HCT116 (cell line): ENCODE results near the gene NT5DC3. TPM values are rescaled to one million over a fixed set of nuclear protein-coding genes. Genes with fewer than 3 reads are reported as not detected.

Source experiments
- ATAC-seq: fragments of 200-7000 bp; cut with Tn5 transposase; 2 replicates; pipeline ENCODE4 v1.9.1; 2020; ENCODE audit warnings: mild to moderate bottlenecking, moderate library complexity
- BruUV-seq: library from RNA; stranded (reverse); fragments of 400-500 nt; replicated peaks from 2 replicates; lab custom pipeline; 2021; lab: Mats Ljungman, UMichigan
- CTCF ChIA-PET: fragments of 300-600 bp; sonication (Branson Sonifier 250); formaldehyde crosslinking; loops from one replicate; lab custom pipeline; 2021; ENCODE audit warnings: antibody characterized with exemption; lab: Charles Lee
- POLR2A ChIA-PET: fragments of 300-600, 350-600 bp; sonication (Branson Sonifier 250); formaldehyde crosslinking; loops from one replicate; lab custom pipeline; 2021; ENCODE audit warnings: antibody characterized with exemption; lab: Charles Lee
- RAD21 ChIA-PET, 2 experiments: fragments of 300-600 bp; sonication (Branson Sonifier 250); formaldehyde crosslinking; loops; one replicate each; lab custom pipeline; 2023; ENCODE audit warnings: low total read pairs in 2 of 2; ENCODE audit not compliant: uncharacterized antibody in 2 of 2, unreplicated experiment in 2 of 2, low non-redundant PET in 1 of 2; lab: Charles Lee
- DNase-seq: peaks from one replicate; pipeline ENCODE4 v3.0.0-alpha.2; 2010; ENCODE audit warnings: low read depth, low spot score
- H2AFZ ChIP-seq: fragments of 200-600 bp; shearing (Covaris generic), sonication (generic); 2 replicates; pipeline ENCODE4 v1.6.1; 2017; ENCODE audit warnings: low read depth, mixed run types, mixed read lengths, antibody characterized with exemption, low read length; ENCODE audit not compliant: poor library complexity, severe bottlenecking
- H3K27ac ChIP-seq: 2 replicates; pipeline ENCODE4 v1.5.1; 2012; ENCODE audit warnings: low read depth, low read length
- H3K27me3 ChIP-seq: fragments of 200-600 bp; sonication (generic); 2 replicates; pipeline ENCODE4 v1.6.1; 2016; ENCODE audit warnings: mixed run types, low read length, mixed read lengths; ENCODE audit not compliant: insufficient read depth
- H3K36me3 ChIP-seq, 2 experiments: fragments of 200-500 bp in 1 of 2; fragments of 200-600 bp in 1 of 2; sonication (Bioruptor generic) in 1 of 2; sonication (generic) in 1 of 2; 2 replicates each; pipeline versions ENCODE4 v1.5.1 to v1.6.1; 2014 to 2016; ENCODE audit warnings: low read length in 2 of 2, inconsistent platforms in 1 of 2, mixed read lengths in 1 of 2, mixed run types in 1 of 2; ENCODE audit not compliant: insufficient read depth in 2 of 2, control insufficient read depth in 1 of 2
- H3K4me1 ChIP-seq, 2 experiments: fragments of 200-600 bp in 1 of 2; sonication (generic) in 1 of 2; 2 replicates each; pipeline versions ENCODE4 v1.5.1 to v1.6.1; 2012 to 2017; ENCODE audit warnings: low read length in 2 of 2, inconsistent platforms in 1 of 2, mild to moderate bottlenecking in 1 of 2, mixed read lengths in 1 of 2, mixed run types in 1 of 2, moderate library complexity in 1 of 2; ENCODE audit not compliant: insufficient read depth in 2 of 2, control insufficient read depth in 1 of 2
- H3K4me2 ChIP-seq: fragments of 200-600 bp; sonication (generic); 2 replicates; pipeline ENCODE4 v1.6.1; 2017; ENCODE audit warnings: mixed run types, low read length, mixed read lengths
- H3K4me3 ChIP-seq, 2 experiments: fragments of 200-600 bp in 1 of 2; sonication (generic) in 1 of 2; replicated peaks in 1 of 2; 2 replicates each; pipeline ENCODE4 v1.5.1; 2011 to 2016; ENCODE audit warnings: low read length in 2 of 2, control low read depth in 1 of 2, low read depth in 1 of 2, mild to moderate bottlenecking in 1 of 2, mixed read lengths in 1 of 2, mixed run types in 1 of 2
- H3K79me2 ChIP-seq: fragments of 200-600 bp; sonication (generic); 2 replicates; pipeline ENCODE4 v1.6.1; 2017; ENCODE audit warnings: mild to moderate bottlenecking, mixed run types, low read length, moderate library complexity, mixed read lengths; ENCODE audit not compliant: insufficient read depth
- H3K9ac ChIP-seq: fragments of 200-600 bp; sonication (generic); 2 replicates; pipeline ENCODE4 v1.6.1; 2016; ENCODE audit warnings: low read length, mixed read lengths
- H3K9me2 ChIP-seq: fragments of 200-600 bp; sonication (generic), shearing (Covaris generic); 2 replicates; pipeline ENCODE4 v1.6.1; 2017; ENCODE audit warnings: mixed run types, mild to moderate bottlenecking, moderate library complexity; ENCODE audit not compliant: insufficient read depth
- H3K9me3 ChIP-seq, 2 experiments: fragments of 200-500 bp in 1 of 2; fragments of 200-600 bp in 1 of 2; sonication (Bioruptor generic) in 1 of 2; sonication (generic) in 1 of 2; 2 replicates each; pipeline ENCODE4 v1.6.1; 2014 to 2017; ENCODE audit warnings: low read length in 2 of 2, mixed read lengths in 2 of 2, inconsistent platforms in 1 of 2, low read depth in 1 of 2, mild to moderate bottlenecking in 1 of 2, mixed run types in 1 of 2, moderate library complexity in 1 of 2; ENCODE audit not compliant: control insufficient read depth in 1 of 2, insufficient read depth in 1 of 2
- H4K20me1 ChIP-seq: fragments of 200-600 bp; sonication (generic), shearing (Covaris generic); 2 replicates; pipeline ENCODE4 v1.6.1; 2017; ENCODE audit warnings: mixed run types, mild to moderate bottlenecking, moderate library complexity; ENCODE audit not compliant: insufficient read depth
- EGR1 ChIP-seq: IDR thresholded peaks from 2 replicates; pipeline ENCODE4 v1.6.1; 2012; ENCODE audit warnings: low read depth
- POLR2A ChIP-seq: IDR thresholded peaks from 2 replicates; pipeline ENCODE4 v1.7.0; 2011; ENCODE audit warnings: borderline replicate concordance; ENCODE audit not compliant: insufficient read depth, insufficient read length; ENCODE audit errors: extremely low read depth
- SP1 ChIP-seq: IDR thresholded peaks from 2 replicates; pipeline ENCODE4 v1.6.1; 2012; ENCODE audit warnings: low read depth
- ZNF274 ChIP-seq: fragments of 200-500 bp; sonication (Bioruptor generic); IDR thresholded peaks from 2 replicates; pipeline ENCODE4 v1.6.1; 2014; ENCODE audit warnings: mild to moderate bottlenecking, low read depth, low read length, inconsistent platforms
- intact Hi-C: fragments of 100-400 bp; cut with micrococcal nuclease; formaldehyde crosslinking; loops from 2 replicates; pipeline ENCODE4 v1.10.0; 2022
- total RNA-seq: library from RNA; stranded (reverse); gene quantifications from one replicate; pipeline ENCODE4 v1.2.1, GENCODE V29; 2021; ENCODE audit not compliant: unreplicated experiment

NT5DC3 gene
- total RNA-seq, 1 experiment from 2014 or later = 18.7 TPM

DNA sequence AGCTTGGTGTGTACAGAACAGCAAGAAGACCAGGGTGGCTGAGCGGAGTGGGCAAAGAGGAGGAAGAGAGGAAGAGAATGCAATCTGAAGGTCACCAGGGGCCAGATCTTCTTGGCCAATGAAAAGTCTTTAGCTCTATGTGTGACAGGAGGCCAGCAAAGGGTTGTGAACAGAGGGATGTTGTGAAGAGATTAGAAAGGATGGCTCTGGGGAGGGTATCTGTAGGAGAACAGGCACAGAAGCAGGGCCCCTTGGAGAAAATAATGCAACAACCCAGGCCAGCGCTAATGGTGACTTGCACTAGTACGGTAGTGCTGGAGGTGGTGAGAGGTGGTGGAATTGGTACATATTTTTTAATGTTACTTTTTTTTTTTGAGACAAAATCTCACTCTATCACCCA lies 97.2 kb downstream of the NT5DC3 start:
- ATAC-seq (no peak), DNase-seq (no peak)
- Histone ChIP-seq H2AFZ (no peak overlapping the region), H3K36me3 (no peaks in the 10 kb centered on the region), H3K79me2 (no peaks in the 10 kb centered on the region), H3K27ac (no peak overlapping the region), H3K27me3 (no peaks in the 10 kb centered on the region), H3K4me2 (no peak overlapping the region), H3K9ac (no peak overlapping the region), H4K20me1 (no peaks in the 10 kb centered on the region), H3K4me3 (no peak overlapping the region), H3K4me1 (peaks cover 6 to 18% of the 10 kb centered on the region in 2 experiments; a peak in 3 of 4 replicates), H3K9me2 (no peaks in the 10 kb centered on the region), H3K9me3 (no peaks in the 10 kb centered on the region)
- TF ChIP-seq POLR2A = no peak
- TF ChIP-seq EGR1 = no peak
- ChIA-PET RAD21 (no interaction called here), CTCF (no interaction called here), POLR2A (no interaction called here)
- no TSS peak for BruUV-seq
- intact Hi-C loops = no loop called here

- H3K9me2 ChIP-seq = no peaks in the 10 kb centered on the region
- H3K9me3 ChIP-seq = no peaks in the 10 kb centered on the region
- no peak for DNase-seq
- ChIA-PET CTCF (interaction anchor here (1.2 kb wide), 1 partner anchor 110 kb away, joined by 3 read pairs; no protein-coding TSS in a partner anchor), RAD21 (no interaction called here), POLR2A (no interaction called here)
- H3K4me1 ChIP-seq = peaks cover 6 to 8% of the 10 kb centered on the region in 2 experiments; a peak in 3 of 4 replicates
- no peaks in the 10 kb centered on the region for H3K79me2 ChIP-seq
- H3K9ac ChIP-seq = no peak overlapping the region
- BruUV-seq = no TSS peak
- H4K20me1 ChIP-seq = no peaks in the 10 kb centered on the region
- H3K36me3 ChIP-seq = no peaks in the 10 kb centered on the region
- TF ChIP-seq ZNF274 (no peak), SP1 (0 out of 2 replicates have a peak, but pooled peaks have one; percentile 13)
- no peak overlapping the region for H3K4me3 ChIP-seq
- H3K27ac ChIP-seq = no peak overlapping the region
- intact Hi-C loops = no loop called here
- peak overlapping the region; percentile 7; the same call in 1 of the 2 replicates for H3K4me2 ChIP-seq
- no peaks in the 10 kb centered on the region for H3K27me3 ChIP-seq
- ATAC-seq = no peak
- H2AFZ ChIP-seq = no peak overlapping the region
These were observed 98.6 kb downstream of the NT5DC3 start for GRCh38 chr12:103742349-103742932.
